ENCODE data around the gene AHDC1. TPM values are rescaled to one million over a fixed set of nuclear protein-coding genes. Genes with fewer than 3 reads are reported as not detected.

Gene AHDC1
- total and polyA plus RNA-seq, 9 of the 15 experiments (the other 6 are each of a cell fraction or from before 2014, with no cell fraction given): 0.21 to 36.4 (median 4.7) TPM

GRCh38 chr1:27605796-27606707 lies 2.1 kb upstream of the AHDC1 start (continued):
- TF ChIP-seq DEAF1 (CRISPR knock-in tag; IDR thresholded peaks at IDR 0.05) (peak; percentile 97), NFIX (CRISPR knock-in tag; IDR thresholded peaks at IDR 0.05; ENCODE audit: low read depth) (peak; percentile 36), MCM3 (IDR thresholded peaks at IDR 0.05) (no peak), HCFC1 (IDR thresholded peaks at IDR 0.05; ENCODE audit: low read depth, low read length) (peak; percentile 18; the same call in 1 of the 2 replicates), ZC3H4 (CRISPR knock-in tag; IDR thresholded peaks at IDR 0.05; ENCODE audit: borderline replicate concordance) (no peak)

DNA sequence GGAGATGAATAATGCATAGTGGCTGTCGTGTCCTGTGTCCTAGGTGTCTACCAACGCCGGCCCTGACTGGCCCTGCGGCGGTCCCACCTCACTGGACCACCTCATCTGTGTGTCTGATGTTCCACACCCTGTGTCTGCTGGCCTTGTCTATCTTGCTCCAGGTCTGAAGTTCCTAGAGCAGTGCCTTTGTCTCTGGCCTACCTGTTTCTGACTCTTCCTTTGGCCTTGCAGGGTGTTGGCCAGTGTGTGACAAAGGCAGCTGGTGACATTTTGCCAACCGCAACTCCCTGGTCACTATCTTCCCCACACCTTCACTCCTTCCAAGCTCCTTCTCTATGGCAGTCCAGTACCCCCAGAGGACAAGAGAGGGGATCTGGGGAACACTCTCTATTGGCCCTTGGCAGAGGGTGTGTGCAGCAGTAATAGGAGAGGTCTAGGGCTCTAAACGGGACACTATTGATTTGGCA lies 1.4 kb upstream of the AHDC1 start:
- ATAC-seq: no peak
- peaks cover 9% of the 10 kb centered on the region; the same call in 1 of the 2 replicates for H4K20me1 ChIP-seq (replicated peaks; ENCODE audit: control insufficient read depth, insufficient read depth, low read length)
- no peak overlapping the region for H3K4me2 ChIP-seq (ENCODE audit: insufficient read depth, low read length)
- ChIA-PET POLR2A (interaction anchor here (0.8 to 1.4 kb wide), 5 partner anchors 8 to 267 kb away, joined by 3 to 6 read pairs (median 3); no protein-coding TSS in a partner anchor), CTCF (ENCODE audit: low intra/inter-chr PET ratio) (interaction anchor here (1.1 to 5.2 kb wide), 13 partner anchors 37 to 503 kb away, joined by 3 to 157 read pairs (median 6); no protein-coding TSS in a partner anchor)
- intact Hi-C loops (cut with micrococcal nuclease) (loop anchor here (5.0 kb wide), 3 partner anchors 98 to 308 kb away; no protein-coding TSS in a partner anchor), in situ Hi-C loops (cut with MboI) (loop anchor here (5.0 to 25.0 kb wide), 4 partner anchors 51 to 493 kb away; no protein-coding TSS in a partner anchor)
- no peak for DNase-seq (ENCODE audit: extremely low read depth in 1 of 4, low spot score in 3 of 4)
- no peak for FAIRE-seq
- peaks cover 2 to 10% of the 10 kb centered on the region in 2 experiments; a peak in 3 of 5 replicates for H3K27me3 ChIP-seq (ENCODE audit: control insufficient read depth in 2 of 2, insufficient read depth in 2 of 2, low read length in 2 of 2)
- no peak overlapping the region for H3K4me3 ChIP-seq
- no TSS peak for BruUV-seq (replicated peaks)
- H3K36me3 ChIP-seq (ENCODE audit: control insufficient read depth, insufficient read depth, low read length): no peaks in the 10 kb centered on the region
- no peak overlapping the region for H3K27ac ChIP-seq (ENCODE audit: extremely low read depth, low read depth, low read length)
- H2AFZ ChIP-seq (ENCODE audit: low read depth, low read length): 0 out of 2 replicates have a peak overlapping the region, but pooled peaks have one; percentile 11
- peaks cover 55 to 58% of the 10 kb centered on the region in 2 experiments for H3K4me1 ChIP-seq (replicated peaks in 1 of 2; ENCODE audit: control insufficient read depth in 2 of 2, insufficient read depth in 2 of 2, low read length in 2 of 2)
- no peaks in the 10 kb centered on the region for H3K9me3 ChIP-seq (replicated peaks; ENCODE audit: control insufficient read depth, insufficient read depth, low read depth, low read length)
- H3K9me1 ChIP-seq (ENCODE audit: control insufficient read depth, insufficient read depth, low read length): peaks cover 6% of the 10 kb centered on the region
- 72% methylated on average over 7 of the region's 7 CpGs for WGBS (ENCODE audit: insufficient coverage, low coverage, missing lambda C conversion rate)
- H3K79me2 ChIP-seq (ENCODE audit: control insufficient read depth, insufficient read depth, low read length): peaks cover 35% of the 10 kb centered on the region
- H3K9ac ChIP-seq (ENCODE audit: insufficient read depth in 1 of 2, low read depth in 2 of 2, low read length in 2 of 2): peak overlapping the region in 1 of 2 experiments; percentile 22; a peak in 2 of 4 replicates
- TF ChIP-seq POLR2G (IDR thresholded peaks at IDR 0.05; ENCODE audit: low read depth, low read length): no peak
- no peak for TF ChIP-seq ZNF561 (CRISPR knock-in tag; conservative IDR thresholded peaks at IDR 0.05)
- no peak for TF ChIP-seq MBD2 (IDR thresholded peaks at IDR 0.05; ENCODE audit: borderline replicate concordance, low read depth)
- TF ChIP-seq MED1 (CRISPR knock-in tag; IDR thresholded peaks at IDR 0.05; ENCODE audit: borderline replicate concordance): no peak
- TF ChIP-seq ESRRA (IDR thresholded peaks at IDR 0.05; ENCODE audit: borderline replicate concordance, low read depth): no peak
- TF ChIP-seq MYBL2 (IDR thresholded peaks at IDR 0.05; ENCODE audit: low read depth): no peak
- TF ChIP-seq MYBL2 (CRISPR knock-in tag; IDR thresholded peaks at IDR 0.05; ENCODE audit: borderline replicate concordance): no peak
- no peak for TF ChIP-seq GTF2F1 (IDR thresholded peaks at IDR 0.05; ENCODE audit: low read depth, low read length)
- peak; percentile 33; the same call in 1 of the 2 replicates for TF ChIP-seq USF1 (CRISPR knock-in tag; IDR thresholded peaks at IDR 0.05)
- TF ChIP-seq RBM25 (IDR thresholded peaks at IDR 0.05; ENCODE audit: low read depth, low read length, severe bottlenecking): no peak

All from K562 (cell line).